Neuronal stem cell (in vitro differentiated cells): Measurements from ENCODE around the gene MAPKBP1.
A peak's percentile ranks its signal among the peaks of the same experiment; 100 is the strongest.

Source experiments
- DNase-seq: peaks from one replicate; pipeline ENCODE4 v3.0.0-alpha.2; 2013; ENCODE audit warnings: low spot score
- H2AFZ ChIP-seq: one replicate; pipeline ENCODE4 v1.6.1; 2013; ENCODE audit warnings: mild to moderate bottlenecking, low read length, inconsistent platforms
- H2AK5ac ChIP-seq: 2 replicates; pipeline ENCODE4 v1.6.1; 2013; ENCODE audit warnings: low read depth, mild to moderate bottlenecking, inconsistent platforms, low read length, moderate library complexity, mixed read lengths
- H2BK120ac ChIP-seq: 2 replicates; pipeline ENCODE4 v1.6.1; 2013; ENCODE audit warnings: low read depth, mild to moderate bottlenecking, inconsistent platforms, low read length, moderate library complexity, mixed read lengths
- H2BK12ac ChIP-seq: one replicate; pipeline ENCODE4 v1.6.1; 2013; ENCODE audit warnings: low read length, inconsistent platforms
- H2BK15ac ChIP-seq: 2 replicates; pipeline ENCODE4 v1.6.1; 2013; ENCODE audit warnings: mild to moderate bottlenecking, low read length, inconsistent platforms, mixed read lengths
- H2BK5ac ChIP-seq: one replicate; pipeline ENCODE4 v1.6.1; 2013; ENCODE audit warnings: inconsistent platforms, mild to moderate bottlenecking, low read length, moderate library complexity
- H3K14ac ChIP-seq: one replicate; pipeline ENCODE4 v1.6.1; 2013; ENCODE audit warnings: low read length, inconsistent platforms
- H3K18ac ChIP-seq: 2 replicates; pipeline ENCODE4 v1.6.1; 2013; ENCODE audit warnings: low read length, inconsistent platforms
- H3K23ac ChIP-seq: 2 replicates; pipeline ENCODE4 v1.6.1; 2013; ENCODE audit warnings: low read depth, mild to moderate bottlenecking, mixed read lengths, low read length, inconsistent platforms; ENCODE audit not compliant: poor library complexity
- H3K27ac ChIP-seq: replicated peaks from 3 replicates; pipeline ENCODE4 v1.5.1; 2013; ENCODE audit warnings: low read length, inconsistent platforms
- H3K27me3 ChIP-seq, 3 experiments: 2 replicates each; pipeline ENCODE4 v1.6.1; 2013; ENCODE audit warnings: low read length in 3 of 3, mild to moderate bottlenecking in 2 of 3, inconsistent platforms in 1 of 3, low read depth in 1 of 3, mixed read lengths in 1 of 3, moderate library complexity in 1 of 3; ENCODE audit not compliant: control insufficient read depth in 3 of 3, insufficient read depth in 3 of 3
- H3K36me3 ChIP-seq, 2 donors: replicated peaks in 1 of 2; 2 replicates each; pipeline ENCODE4 v1.6.1; 2013; ENCODE audit warnings: low read length in 2 of 2; ENCODE audit not compliant: control insufficient read depth in 2 of 2, insufficient read depth in 2 of 2
- H3K4ac ChIP-seq: 2 replicates; pipeline ENCODE4 v1.6.1; 2013; ENCODE audit warnings: inconsistent platforms, mild to moderate bottlenecking, low read length, moderate library complexity
- H3K4me1 ChIP-seq, 2 donors: 1 replicate in 1 of 2; 2 replicates in 1 of 2; pipeline ENCODE4 v1.6.1; 2013; ENCODE audit warnings: low read length in 2 of 2, low read depth in 1 of 2; ENCODE audit not compliant: control insufficient read depth in 2 of 2, insufficient read depth in 1 of 2
- H3K4me2 ChIP-seq: one replicate; pipeline ENCODE4 v1.6.1; 2013; ENCODE audit warnings: mild to moderate bottlenecking, low read length, inconsistent platforms; ENCODE audit not compliant: insufficient read depth, poor library complexity, severe bottlenecking
- H3K4me3 ChIP-seq, 2 donors: 2 replicates each; pipeline ENCODE4 v1.5.1; 2013; ENCODE audit warnings: low read length in 2 of 2, mild to moderate bottlenecking in 2 of 2, inconsistent platforms in 1 of 2, moderate library complexity in 1 of 2
- H3K79me1 ChIP-seq: one replicate; pipeline ENCODE4 v1.6.1; 2013; ENCODE audit warnings: low read depth, mild to moderate bottlenecking, inconsistent platforms, low read length, moderate library complexity
- H3K9ac ChIP-seq: one replicate; pipeline ENCODE4 v1.6.1; 2013; ENCODE audit warnings: mild to moderate bottlenecking, low read depth, low read length, inconsistent platforms; ENCODE audit not compliant: poor library complexity
- H3K9me3 ChIP-seq, 2 donors: replicated peaks in 1 of 2; 2 replicates each; pipeline versions ENCODE3 to v1.6.1; 2013; ENCODE audit warnings: low read length in 2 of 2, mild to moderate bottlenecking in 2 of 2, inconsistent platforms in 1 of 2, low read depth in 1 of 2, mixed read lengths in 1 of 2, moderate library complexity in 1 of 2; ENCODE audit not compliant: control insufficient read depth in 2 of 2, insufficient read depth in 1 of 2
- H4K8ac ChIP-seq: one replicate; pipeline ENCODE4 v1.6.1; 2013; ENCODE audit warnings: low read depth, mild to moderate bottlenecking, inconsistent platforms, low read length, moderate library complexity
- H4K91ac ChIP-seq: one replicate; pipeline ENCODE4 v1.6.1; 2013; ENCODE audit warnings: low read length, low read depth, mild to moderate bottlenecking, inconsistent platforms; ENCODE audit not compliant: poor library complexity
- WGBS, 2 donors: extraction: QIAGEN DNeasy Blood & Tissue Kit; methylation state at CpG; one replicate each; pipeline ENCODE4 v1.1.7; 2013; ENCODE audit warnings: missing lambda C conversion rate in 2 of 2, mixed read lengths in 1 of 2; ENCODE audit not compliant: insufficient read length in 2 of 2, insufficient replicate concordance in 1 of 2; ENCODE audit errors: extremely low coverage in 2 of 2; 5-methylcytosine and 5-hydroxymethylcytosine counted together

MAPKBP1 gene

DNA sequence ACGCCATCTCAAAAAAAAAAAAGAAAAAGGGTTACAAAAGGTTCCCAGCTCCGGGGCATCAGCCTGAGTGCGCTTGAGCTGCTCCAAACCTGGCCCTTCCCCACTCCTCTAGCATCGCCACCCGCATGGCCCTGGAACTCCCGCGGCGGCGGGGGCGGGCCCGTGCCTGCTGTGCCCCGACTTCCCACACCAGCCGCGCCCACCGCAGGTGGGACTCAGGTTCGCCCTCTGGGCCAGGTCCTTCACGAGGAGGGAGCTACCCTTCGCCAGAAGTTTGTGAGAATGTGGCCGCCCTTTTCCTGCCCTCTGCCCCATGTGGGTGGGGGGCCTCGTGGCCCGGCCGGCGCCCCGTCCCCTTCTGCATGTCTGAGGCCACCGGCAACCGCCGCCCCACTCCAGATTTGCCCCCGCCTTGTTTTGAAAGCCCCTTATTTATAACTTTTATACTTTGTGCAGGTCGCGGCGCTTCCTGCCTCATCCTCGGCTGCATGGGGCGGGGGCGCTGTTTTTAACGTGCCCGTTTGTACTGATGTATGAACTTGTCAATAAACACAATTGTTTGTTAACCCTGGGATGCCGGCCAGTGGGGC lies 53.1 kb downstream of the MAPKBP1 start:
- Histone ChIP-seq H2BK12ac (no peak overlapping the region), H3K4me2 (peak overlapping the region; percentile 93), H3K27ac (no peak overlapping the region), H3K23ac (peak overlapping the region; percentile 22), H4K91ac (no peak overlapping the region), H2BK120ac (no peak overlapping the region), H2AK5ac (peak overlapping the region; percentile 53), H3K4ac (no peak overlapping the region), H2BK5ac (no peak overlapping the region), H3K4me3 (peak overlapping the region; percentile 77 to 94), H2BK15ac (no peak overlapping the region), H3K79me1 (peaks cover 5% of the 10 kb centered on the region), H3K36me3 (peaks cover 12 to 58% of the 10 kb centered on the region in 2 donors), H3K18ac (peak overlapping the region; percentile 23), H3K4me1 (peaks cover 8% of the 10 kb centered on the region in 2 donors), H3K9me3 (no peaks in the 10 kb centered on the region), H2AFZ (peak overlapping the region; percentile 97), H3K14ac (no peak overlapping the region), H4K8ac (no peak overlapping the region), H3K27me3 (no peaks in the 10 kb centered on the region), H3K9ac (peak overlapping the region; percentile 46)
- whole genome bisulfite sequencing, 2 donors = no CpG with 5 or more reads among the region's 37 CpGs
- DNase-seq = peak; percentile 24

DNA sequence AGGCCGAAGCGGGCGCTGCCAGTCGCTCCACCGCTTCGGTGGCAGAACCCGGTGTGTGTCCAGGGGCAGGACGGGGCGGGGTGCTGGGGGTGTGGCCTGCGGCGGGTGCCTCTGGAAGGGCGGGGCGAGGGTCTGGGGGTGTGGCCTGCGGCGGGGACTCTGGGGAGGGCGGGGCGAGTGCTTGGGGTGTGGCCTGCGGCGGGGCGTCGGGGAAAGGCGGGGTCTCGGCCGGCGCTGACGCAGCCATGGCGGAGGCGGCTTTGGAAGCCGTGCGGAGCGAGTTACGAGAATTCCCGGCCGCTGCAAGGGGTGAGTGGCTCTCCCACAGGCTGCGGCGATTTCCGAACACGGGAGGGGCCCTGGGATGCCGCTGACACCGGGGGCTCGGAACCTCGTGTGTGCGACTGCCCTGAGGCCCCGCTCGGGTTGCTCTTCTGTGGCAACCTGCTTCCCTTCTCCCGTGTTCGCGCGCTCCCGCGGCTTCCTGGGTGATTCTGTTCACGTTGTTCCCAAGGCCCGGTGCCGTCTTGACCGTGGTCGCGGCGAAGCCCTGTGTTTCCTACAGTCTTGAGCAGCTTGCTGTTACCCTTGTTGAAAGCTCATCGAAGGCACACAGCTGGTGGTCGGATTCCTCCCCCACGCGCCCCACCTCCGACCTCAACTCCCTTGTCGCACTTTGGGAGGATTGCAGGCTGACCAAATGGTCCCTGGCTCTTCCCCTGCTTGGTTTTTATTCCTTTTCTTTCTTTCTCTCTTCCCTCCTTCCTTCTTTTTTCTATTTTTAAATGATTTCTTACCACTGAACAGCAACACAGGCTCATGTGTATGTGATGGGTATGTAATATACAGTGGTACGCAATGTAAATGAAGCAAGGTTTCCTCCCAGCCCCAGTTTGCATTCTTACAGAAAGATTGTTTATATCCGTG lies 53.9 kb downstream of the MAPKBP1 start, which contains the start of gene JMJD7:
Gene JMJD7, plus strand, starts transcription at position 213 of the 927 bp plus-strand sequence. Its CDS starts 33 bp downstream, at position 246.
- Histone ChIP-seq H3K4me2 (peak within 1 kb of the TSS; percentile 93), H2BK120ac (no peak within 1 kb of the TSS), H3K27me3 (no peaks in the 10 kb centered on the region), H2BK5ac (no peak within 1 kb of the TSS), H3K4me1 (peaks cover 8% of the 10 kb centered on the region in 2 donors), H2BK12ac (no peak within 1 kb of the TSS), H2AFZ (peak within 1 kb of the TSS; percentile 97), H4K91ac (no peak within 1 kb of the TSS), H3K4me3 (peak within 1 kb of the TSS; percentile 90 to 94), H3K23ac (peak within 1 kb of the TSS; percentile 22), H3K4ac (no peak within 1 kb of the TSS), H3K14ac (no peak within 1 kb of the TSS), H3K79me1 (peaks cover 5% of the 10 kb centered on the region), H3K18ac (peak within 1 kb of the TSS; percentile 23), H2AK5ac (peak within 1 kb of the TSS; percentile 53), H2BK15ac (no peak within 1 kb of the TSS), H3K27ac (no peak within 1 kb of the TSS), H3K9ac (peak within 1 kb of the TSS; percentile 89), H3K36me3 (peaks cover 8 to 52% of the 10 kb centered on the region in 2 donors), H3K9me3 (no peaks in the 10 kb centered on the region), H4K8ac (no peak within 1 kb of the TSS)
- DNase-seq = peak; percentile 85
- WGBS, 2 donors = no CpG with 5 or more reads among the region's 66 CpGs

GRCh38 chr15:41828807-41829141 lies 54.5 kb downstream of the MAPKBP1 start:
- Histone ChIP-seq H3K9ac (no peak overlapping the region), H2BK120ac (no peak overlapping the region), H3K23ac (no peak overlapping the region), H2BK5ac (no peak overlapping the region), H3K4ac (no peak overlapping the region), H4K8ac (no peak overlapping the region), H3K4me2 (peak overlapping the region; percentile 53), H3K14ac (no peak overlapping the region), H4K91ac (no peak overlapping the region), H2BK15ac (no peak overlapping the region), H2AK5ac (no peak overlapping the region), H3K18ac (no peak overlapping the region), H3K27ac (no peak overlapping the region), H3K36me3 (peaks cover 6 to 46% of the 10 kb centered on the region in 2 donors), H2BK12ac (no peak overlapping the region), H3K4me3 (peak overlapping the region; percentile 90 to 94), H2AFZ (peak overlapping the region; percentile 97), H3K4me1 (peaks cover 8% of the 10 kb centered on the region in 2 donors), H3K79me1 (peaks cover 5% of the 10 kb centered on the region), H3K27me3 (no peaks in the 10 kb centered on the region), H3K9me3 (no peaks in the 10 kb centered on the region)
- WGBS, 2 donors = no CpG with 5 or more reads among the region's 6 CpGs
- no peak for DNase-seq
